ENCODE data around the gene NSD2.

Gene NSD2

GRCh38 chr4:1972414-1972813 lies 101.2 kb downstream of the NSD2 start:
- Histone ChIP-seq H3K9ac (no peak overlapping the region), H2AFZ (no peak overlapping the region), H3K4me3 (ENCODE audit: low read depth, low read length) (no peak overlapping the region), H3K4me1 (no peaks in the 10 kb centered on the region), H3K27me3 (ENCODE audit: control insufficient read depth, insufficient read depth, low read length) (no peaks in the 10 kb centered on the region), H3K79me2 (no peaks in the 10 kb centered on the region), H3K27ac (no peak overlapping the region), H3K9me3 (ENCODE audit: control insufficient read depth, low read length) (no peaks in the 10 kb centered on the region), H3K4me2 (ENCODE audit: low read length) (no peak overlapping the region), H3K36me3 (ENCODE audit: control insufficient read depth, insufficient read depth, low read length) (no peaks in the 10 kb centered on the region)
- no peak for TF ChIP-seq CTCF (IDR thresholded peaks at IDR 0.05)

DNA sequence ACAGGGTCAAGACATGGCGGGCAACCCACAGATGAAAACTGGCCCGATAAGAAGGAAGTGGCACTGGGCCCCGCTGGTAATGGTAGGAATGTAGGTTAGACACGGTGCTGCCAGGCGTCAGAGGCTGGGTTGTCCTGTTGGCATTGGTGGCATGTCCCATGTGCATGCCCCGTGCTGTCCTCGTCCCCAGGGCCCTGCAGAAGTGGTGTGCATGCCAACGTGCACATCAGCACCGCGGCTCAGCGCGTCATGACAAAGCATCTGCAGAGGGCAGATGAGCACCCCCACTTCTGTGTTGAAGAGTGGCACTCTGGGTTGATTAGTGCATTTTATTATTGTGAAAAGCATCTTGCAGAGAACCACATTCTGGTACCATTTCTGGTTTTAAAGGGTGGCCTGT lies 102.0 kb downstream of the NSD2 start:
- no peak overlapping the region for H2AFZ ChIP-seq
- no peaks in the 10 kb centered on the region for H3K27me3 ChIP-seq (ENCODE audit: control insufficient read depth, insufficient read depth, low read length)
- no peaks in the 10 kb centered on the region for H3K4me1 ChIP-seq
- no peak for TF ChIP-seq CTCF (IDR thresholded peaks at IDR 0.05)
- no peak overlapping the region for H3K27ac ChIP-seq
- no peaks in the 10 kb centered on the region for H3K79me2 ChIP-seq
- H3K36me3 ChIP-seq (ENCODE audit: control insufficient read depth, insufficient read depth, low read length) = no peaks in the 10 kb centered on the region
- H3K9me3 ChIP-seq (ENCODE audit: control insufficient read depth, low read length) = no peaks in the 10 kb centered on the region
- H3K9ac ChIP-seq = no peak overlapping the region
- H3K4me3 ChIP-seq (ENCODE audit: low read depth, low read length) = no peak overlapping the region
- no peak overlapping the region for H3K4me2 ChIP-seq (ENCODE audit: low read length)

GRCh38 chr4:1973661-1974060 lies 102.5 kb downstream of the NSD2 start:
- no peaks in the 10 kb centered on the region for H3K9me3 ChIP-seq (ENCODE audit: control insufficient read depth, low read length)
- H2AFZ ChIP-seq = no peak overlapping the region
- H3K4me1 ChIP-seq = no peaks in the 10 kb centered on the region
- no peaks in the 10 kb centered on the region for H3K36me3 ChIP-seq (ENCODE audit: control insufficient read depth, insufficient read depth, low read length)
- H3K27me3 ChIP-seq (ENCODE audit: control insufficient read depth, insufficient read depth, low read length) = no peaks in the 10 kb centered on the region
- no peak overlapping the region for H3K4me3 ChIP-seq (ENCODE audit: low read depth, low read length)
- H3K4me2 ChIP-seq (ENCODE audit: low read length) = no peak overlapping the region
- TF ChIP-seq CTCF (IDR thresholded peaks at IDR 0.05) = no peak
- no peak overlapping the region for H3K27ac ChIP-seq
- H3K9ac ChIP-seq = no peak overlapping the region
- H3K79me2 ChIP-seq = no peaks in the 10 kb centered on the region

DNA sequence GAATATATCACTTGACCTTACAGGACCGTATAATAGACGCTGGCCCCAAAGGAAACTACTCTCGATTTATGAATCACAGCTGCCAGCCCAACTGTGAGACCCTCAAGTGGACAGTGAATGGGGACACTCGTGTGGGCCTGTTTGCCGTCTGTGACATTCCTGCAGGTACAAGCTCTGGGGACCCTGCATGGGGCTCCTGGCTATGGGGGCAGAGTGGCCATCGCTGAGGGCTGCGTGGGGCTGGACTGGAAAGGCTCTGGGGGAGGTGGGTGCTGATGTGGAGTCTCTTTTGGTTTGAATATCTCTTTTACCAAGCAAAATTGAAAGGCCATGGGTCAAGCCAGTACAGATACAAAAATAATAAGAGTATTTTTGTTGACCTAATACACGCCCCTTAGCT lies 103.6 kb downstream of the NSD2 start:
- no peak overlapping the region for H3K27ac ChIP-seq
- no peak overlapping the region for H3K4me2 ChIP-seq (ENCODE audit: low read length)
- no peaks in the 10 kb centered on the region for H3K79me2 ChIP-seq
- H3K9me3 ChIP-seq (ENCODE audit: control insufficient read depth, low read length) = no peaks in the 10 kb centered on the region
- no peak overlapping the region for H3K9ac ChIP-seq
- H3K4me3 ChIP-seq (ENCODE audit: low read depth, low read length) = no peak overlapping the region
- no peaks in the 10 kb centered on the region for H3K27me3 ChIP-seq (ENCODE audit: control insufficient read depth, insufficient read depth, low read length)
- no peak overlapping the region for H2AFZ ChIP-seq
- no peaks in the 10 kb centered on the region for H3K36me3 ChIP-seq (ENCODE audit: control insufficient read depth, insufficient read depth, low read length)
- TF ChIP-seq CTCF (IDR thresholded peaks at IDR 0.05) = no peak
- no peaks in the 10 kb centered on the region for H3K4me1 ChIP-seq

DNA sequence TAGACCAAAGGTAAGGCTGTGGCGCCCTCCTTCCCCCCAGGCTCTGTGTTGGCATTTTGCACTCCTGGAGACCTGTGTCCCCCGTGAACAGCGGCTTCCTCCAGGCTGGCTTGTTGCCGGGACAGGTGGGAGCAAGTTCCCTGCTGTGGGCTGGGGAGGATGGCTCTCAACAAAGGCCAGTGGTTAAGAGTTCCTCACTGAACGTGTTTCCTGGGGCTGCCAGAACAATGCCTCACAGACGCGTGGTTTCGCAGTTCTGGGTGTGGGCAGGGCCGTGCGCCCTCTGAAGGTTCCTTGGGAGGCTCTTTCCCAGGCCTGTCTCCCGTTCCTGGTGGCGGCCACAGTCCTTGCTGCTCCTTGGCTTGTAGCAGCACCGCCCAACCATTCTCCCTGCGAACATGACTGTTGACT lies 104.2 kb downstream of the NSD2 start:
- Histone ChIP-seq H3K4me2 (ENCODE audit: low read length) (no peak overlapping the region), H3K9me3 (ENCODE audit: control insufficient read depth, low read length) (no peaks in the 10 kb centered on the region), H3K4me1 (no peaks in the 10 kb centered on the region), H3K27ac (no peak overlapping the region), H3K4me3 (ENCODE audit: low read depth, low read length) (no peak overlapping the region), H2AFZ (no peak overlapping the region), H3K27me3 (ENCODE audit: control insufficient read depth, insufficient read depth, low read length) (no peaks in the 10 kb centered on the region), H3K9ac (no peak overlapping the region), H3K79me2 (no peaks in the 10 kb centered on the region), H3K36me3 (ENCODE audit: control insufficient read depth, insufficient read depth, low read length) (no peaks in the 10 kb centered on the region)
- TF ChIP-seq CTCF (IDR thresholded peaks at IDR 0.05) = no peak

Measured in parathyroid adenoma (tissue), 2 donors.